DOHH2 (cell line): ENCODE measurements around the gene SLC29A4.
"Not testable (repeated sequence)": the region's sequence is repeated elsewhere in the genome, so short reads cannot be mapped to it uniquely, and the experiment has no call there.

Source experiments
- H3F3A ChIP-seq: fragments of 200-600 bp; sonication (generic), shearing (Covaris generic); 2 replicates; pipeline ENCODE4 v1.6.0; 2016; ENCODE audit warnings: antibody characterized with exemption, mild to moderate bottlenecking; ENCODE audit not compliant: control insufficient read depth, insufficient read depth
- H3K27ac ChIP-seq: fragments of 200-600 bp; sonication (generic); 2 replicates; pipeline ENCODE4 v1.5.1; 2014; ENCODE audit warnings: low read depth, mild to moderate bottlenecking, low read length, moderate library complexity
- H3K27me3 ChIP-seq: fragments of 200-600 bp; sonication (generic); 2 replicates; pipeline ENCODE4 v1.6.1; 2014; ENCODE audit warnings: mild to moderate bottlenecking, low read length, mixed read lengths; ENCODE audit not compliant: control insufficient read depth
- H3K36me3 ChIP-seq: fragments of 200-600 bp; sonication (generic); 2 replicates; pipeline ENCODE4 v1.6.1; 2014; ENCODE audit warnings: mild to moderate bottlenecking, low read length, moderate library complexity, mixed read lengths; ENCODE audit not compliant: control insufficient read depth
- H3K4me1 ChIP-seq: fragments of 200-600 bp; sonication (generic); 2 replicates; pipeline ENCODE4 v1.6.1; 2014; ENCODE audit warnings: mild to moderate bottlenecking, low read length, mixed read lengths; ENCODE audit not compliant: control insufficient read depth
- H3K4me2 ChIP-seq: fragments of 200-600 bp; sonication (generic); 2 replicates; pipeline ENCODE4 v1.6.0; 2014; ENCODE audit warnings: mild to moderate bottlenecking, low read length, moderate library complexity
- H3K4me3 ChIP-seq: fragments of 200-600 bp; sonication (generic); 2 replicates; pipeline ENCODE4 v1.5.1; 2014; ENCODE audit warnings: mild to moderate bottlenecking, low read length, mixed read lengths
- H3K79me2 ChIP-seq: fragments of 200-600 bp; sonication (generic); 2 replicates; pipeline ENCODE4 v1.6.1; 2014; ENCODE audit warnings: mild to moderate bottlenecking, low read length, mixed read lengths; ENCODE audit not compliant: control insufficient read depth
- H3K9me2 ChIP-seq: fragments of 200-600 bp; sonication (generic); replicated peaks from 2 replicates; pipeline ENCODE4 v1.6.1; 2014; ENCODE audit warnings: mild to moderate bottlenecking, low read length, mixed read lengths; ENCODE audit not compliant: control insufficient read depth
- H3K9me3 ChIP-seq: fragments of 200-600 bp; sonication (generic); 2 replicates; pipeline ENCODE4 v1.6.1; 2014; ENCODE audit warnings: antibody characterized with exemption, low read length, mixed read lengths; ENCODE audit not compliant: control insufficient read depth, insufficient read depth
- H4K20me1 ChIP-seq: fragments of 200-600 bp; sonication (generic); 2 replicates; pipeline ENCODE4 v1.6.0; 2014; ENCODE audit warnings: low read depth, mild to moderate bottlenecking, antibody characterized with exemption, low read length, moderate library complexity; ENCODE audit not compliant: control insufficient read depth, insufficient read depth
- CTCF ChIP-seq: fragments of 200-600 bp; sonication (generic); IDR thresholded peaks from one replicate; pipeline ENCODE4 v1.5.1; 2014; ENCODE audit warnings: antibody characterized with exemption, mild to moderate bottlenecking, low read depth, low read length; ENCODE audit not compliant: poor library complexity, severe bottlenecking
- EZH2phosphoT487 ChIP-seq: fragments of 200-600 bp; sonication (generic); IDR thresholded peaks from 2 replicates; pipeline ENCODE4 v1.6.1; 2017; ENCODE audit warnings: borderline replicate concordance, mild to moderate bottlenecking, antibody characterized with exemption, low read length, moderate library complexity, mixed read lengths

SLC29A4 gene

DNA sequence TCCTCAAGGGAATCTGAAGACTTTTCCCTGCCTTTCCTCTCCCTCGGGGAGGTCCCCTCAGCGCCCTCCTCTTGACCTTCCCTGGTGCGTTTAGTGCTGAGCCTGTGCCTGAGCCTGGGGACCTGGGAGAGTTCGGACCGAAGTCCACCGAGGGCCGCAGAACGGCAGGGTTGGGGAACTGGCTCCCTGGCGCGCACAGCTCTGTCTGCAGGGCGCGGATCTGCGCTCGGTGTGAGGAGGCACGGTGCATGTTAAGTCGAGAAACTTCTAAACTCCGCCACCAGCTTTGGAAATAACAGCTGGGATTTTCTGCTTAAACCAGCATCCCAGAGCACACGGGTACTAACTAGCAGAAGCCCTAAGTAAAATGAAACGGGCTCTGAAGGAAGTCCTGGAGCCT, 44.2 kb upstream of the SLC29A4 start:
- no peak overlapping the region for H3K27ac ChIP-seq
- peaks cover 15% of the 10 kb centered on the region for H3F3A ChIP-seq
- H3K9me3 ChIP-seq, result no peaks in the 10 kb centered on the region
- H4K20me1 ChIP-seq, result no peaks in the 10 kb centered on the region
- no peak for TF ChIP-seq EZH2phosphoT487
- no peak for TF ChIP-seq CTCF
- H3K4me2 ChIP-seq, result no peak overlapping the region
- H3K79me2 ChIP-seq, result no peaks in the 10 kb centered on the region
- no peaks in the 10 kb centered on the region for H3K9me2 ChIP-seq
- H3K4me3 ChIP-seq, result no peak overlapping the region
- peaks cover 2% of the 10 kb centered on the region for H3K36me3 ChIP-seq
- H3K27me3 ChIP-seq, result peaks cover 25% of the 10 kb centered on the region
- peaks cover 64% of the 10 kb centered on the region for H3K4me1 ChIP-seq

DNA sequence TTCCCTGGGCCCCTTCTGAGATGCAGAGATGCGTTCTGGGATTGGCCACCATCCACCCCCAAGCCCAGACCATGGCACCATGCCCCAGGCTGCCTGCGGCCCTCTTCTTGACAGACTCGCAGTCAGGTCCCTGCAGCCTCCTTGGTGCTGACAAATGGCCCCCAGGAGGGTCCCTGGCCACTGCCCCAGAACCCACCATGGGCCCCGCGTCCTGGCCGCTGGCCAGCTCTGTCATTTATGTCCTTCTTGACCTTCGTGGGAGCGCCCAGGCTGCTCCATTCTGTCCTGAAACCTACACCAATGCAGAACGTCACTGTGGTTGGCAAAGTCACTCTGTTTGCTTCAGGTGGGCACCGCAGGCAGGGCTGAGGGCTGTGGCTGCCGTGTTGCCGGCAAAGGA, 39.5 kb upstream of the SLC29A4 start:
- Histone ChIP-seq H4K20me1 (no peaks in the 10 kb centered on the region), H3K27me3 (peaks cover 25% of the 10 kb centered on the region), H3K9me2 (no peaks in the 10 kb centered on the region), H3F3A (no peaks in the 10 kb centered on the region), H3K4me3 (no peak overlapping the region), H3K4me1 (peaks cover 22% of the 10 kb centered on the region), H3K9me3 (no peaks in the 10 kb centered on the region; the same call in 1 of the 2 replicates), H3K27ac (no peak overlapping the region), H3K79me2 (no peaks in the 10 kb centered on the region), H3K4me2 (no peak overlapping the region), H3K36me3 (no peaks in the 10 kb centered on the region)
- TF ChIP-seq CTCF (no peak), EZH2phosphoT487 (no peak)

DNA sequence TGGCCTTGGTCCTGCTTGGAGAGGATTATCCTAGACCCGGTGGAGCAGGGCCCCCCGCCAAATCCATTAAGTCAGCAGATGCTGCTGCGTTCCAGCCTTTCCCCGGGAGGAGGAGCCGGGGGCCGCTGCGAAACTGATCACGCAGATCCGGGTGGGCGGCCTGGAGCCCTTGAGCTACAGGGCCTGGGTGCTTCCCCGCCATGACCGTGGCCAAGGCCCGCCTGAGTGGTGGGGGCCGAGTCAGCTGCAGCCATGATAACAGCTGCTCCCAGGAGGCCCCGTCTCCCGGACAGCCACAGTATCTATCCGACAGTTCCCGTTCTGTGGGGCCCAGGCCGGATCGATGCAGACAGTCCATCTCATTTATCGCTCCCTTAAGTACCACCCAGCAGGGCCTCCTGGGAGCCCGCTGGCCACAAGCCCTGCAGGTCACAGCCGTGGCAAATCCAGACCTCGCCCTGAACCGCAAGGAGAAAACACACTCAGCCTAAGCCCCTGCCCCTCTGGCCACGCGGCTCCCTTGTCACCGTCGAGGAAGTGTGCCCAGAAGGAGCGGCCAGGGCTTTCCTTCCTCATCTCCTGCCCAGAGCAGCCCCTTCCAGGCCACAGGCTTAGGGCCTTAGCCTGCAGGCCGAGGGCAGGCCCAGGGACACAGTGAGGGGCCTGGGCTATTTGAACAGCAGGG, 34.4 kb upstream of the SLC29A4 start:
- Histone ChIP-seq H3K9me3 (no peaks in the 10 kb centered on the region; the same call in 1 of the 2 replicates), H3K36me3 (no peaks in the 10 kb centered on the region), H3F3A (no peaks in the 10 kb centered on the region), H4K20me1 (no peaks in the 10 kb centered on the region), H3K9me2 (no peaks in the 10 kb centered on the region), H3K27me3 (peaks cover 1% of the 10 kb centered on the region; the same call in 1 of the 2 replicates), H3K79me2 (no peaks in the 10 kb centered on the region), H3K4me1 (no peaks in the 10 kb centered on the region), H3K4me2 (no peak overlapping the region), H3K27ac (no peak overlapping the region), H3K4me3 (no peak overlapping the region)
- TF ChIP-seq EZH2phosphoT487, result no peak
- TF ChIP-seq CTCF, result no peak

DNA sequence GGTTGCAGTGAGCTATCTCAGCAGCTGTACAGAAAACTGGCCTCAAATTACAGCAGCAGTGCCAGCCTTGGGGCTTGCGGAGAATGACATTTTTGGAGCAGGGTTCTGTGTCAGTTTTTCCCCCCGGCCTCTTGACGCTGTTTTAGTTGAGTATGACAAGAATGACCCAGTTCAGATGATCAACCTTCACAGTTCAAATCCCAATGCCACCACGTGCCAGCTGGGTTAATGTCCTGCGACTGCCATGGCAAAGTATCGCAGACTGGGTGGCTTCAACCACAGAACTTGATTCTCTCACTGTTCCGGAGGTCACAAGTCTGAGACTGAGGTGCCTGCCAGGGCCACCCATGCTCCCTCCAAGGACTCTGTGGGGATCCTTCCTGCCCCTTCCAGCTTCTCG, 32.0 kb upstream of the SLC29A4 start:
- H4K20me1 ChIP-seq, H3F3A ChIP-seq, H3K4me2 ChIP-seq, H3K27me3 ChIP-seq, H3K9me3 ChIP-seq, H3K79me2 ChIP-seq, H3K9me2 ChIP-seq, H3K27ac ChIP-seq, H3K4me3 ChIP-seq, H3K4me1 ChIP-seq, H3K36me3 ChIP-seq: not testable (repeated sequence)

DNA sequence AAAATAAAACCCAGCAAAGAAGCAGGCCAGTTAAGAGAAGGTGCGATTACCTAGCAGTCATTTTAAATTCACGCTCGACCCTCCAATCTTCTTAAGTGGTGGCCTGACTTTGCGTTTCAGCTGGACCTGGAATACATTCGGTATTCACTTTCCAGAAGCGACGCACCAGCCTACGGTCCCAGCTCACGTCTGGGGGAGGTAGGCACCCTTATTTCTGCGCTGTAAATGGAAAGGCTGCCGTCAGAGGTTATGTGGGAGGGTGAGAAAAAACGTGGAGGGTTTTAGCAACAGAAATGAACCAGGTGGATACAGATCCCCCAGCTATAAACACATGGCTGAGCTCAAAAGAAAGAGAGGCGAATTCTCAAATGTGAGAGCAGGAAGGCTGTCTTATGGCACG, 29.2 kb upstream of the SLC29A4 start:
- H3K27me3 ChIP-seq, H3K9me2 ChIP-seq, H3F3A ChIP-seq, H3K27ac ChIP-seq, H3K36me3 ChIP-seq, H3K9me3 ChIP-seq, H3K4me3 ChIP-seq, H3K4me1 ChIP-seq, H4K20me1 ChIP-seq, H3K4me2 ChIP-seq, H3K79me2 ChIP-seq: not testable (repeated sequence)

DNA sequence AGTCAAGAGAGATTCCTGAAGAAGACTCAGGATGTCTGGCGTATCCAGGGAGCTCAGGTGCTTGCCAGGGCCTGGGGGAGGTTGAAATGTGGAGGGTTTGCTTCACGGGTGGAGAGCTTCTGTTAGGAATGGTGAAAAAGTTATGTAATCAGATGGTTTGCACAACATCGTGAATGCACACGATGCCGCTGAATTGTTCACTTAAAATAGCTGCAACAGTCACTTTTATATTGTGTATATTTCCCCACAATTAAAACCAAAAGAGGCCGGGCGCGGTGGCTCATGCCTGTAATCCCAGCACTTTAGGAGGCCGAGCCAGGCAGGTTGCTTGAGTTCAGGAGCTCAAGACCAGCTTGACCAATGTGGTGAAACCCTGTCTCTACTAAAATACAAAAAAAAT, 28.4 kb upstream of the SLC29A4 start:
- H3F3A ChIP-seq, H3K9me3 ChIP-seq, H3K27ac ChIP-seq, H3K27me3 ChIP-seq, H3K4me3 ChIP-seq, H4K20me1 ChIP-seq, H3K4me1 ChIP-seq, H3K9me2 ChIP-seq, H3K4me2 ChIP-seq, H3K36me3 ChIP-seq, H3K79me2 ChIP-seq: not testable (repeated sequence)
